Subcutaneous abdominal adipose tissue (tissue), 5 donors: ENCODE results near the gene CNTN4.

Experiments used
- H3K27ac ChIP-seq: one replicate; pipeline ENCODE4 v1.7.0; 2013; ENCODE audit warnings: low read depth, mild to moderate bottlenecking, inconsistent platforms, low read length, moderate library complexity
- H3K27me3 ChIP-seq, 5 donors: one replicate each; pipeline ENCODE4 v1.7.0; 2013; ENCODE audit warnings: low read length in 5 of 5, inconsistent platforms in 1 of 5; ENCODE audit not compliant: control insufficient read depth in 5 of 5, insufficient read depth in 4 of 5
- H3K36me3 ChIP-seq, 5 donors: one replicate each; pipeline ENCODE4 v1.7.0; 2013; ENCODE audit warnings: low read length in 5 of 5; ENCODE audit not compliant: control insufficient read depth in 5 of 5, insufficient read depth in 5 of 5
- H3K4me1 ChIP-seq, 5 donors: one replicate each; pipeline ENCODE4 v1.7.0; 2013; ENCODE audit warnings: low read length in 5 of 5, mild to moderate bottlenecking in 3 of 5, moderate library complexity in 1 of 5; ENCODE audit not compliant: control insufficient read depth in 5 of 5, insufficient read depth in 5 of 5
- H3K4me3 ChIP-seq, 5 donors: one replicate each; pipeline ENCODE4 v1.7.0; 2013; ENCODE audit warnings: low read length in 5 of 5, low read depth in 1 of 5
- H3K9ac ChIP-seq, 5 donors: one replicate each; pipeline ENCODE4 v1.7.0; 2013; ENCODE audit warnings: low read length in 5 of 5, mild to moderate bottlenecking in 4 of 5, moderate library complexity in 3 of 5
- H3K9me3 ChIP-seq, 5 donors: one replicate each; pipeline ENCODE4 v1.7.0; 2013; ENCODE audit warnings: low read length in 5 of 5; ENCODE audit not compliant: control insufficient read depth in 5 of 5
- donor health status: healthy.
- donor health status: healthy.
- donor health status: healthy.
- donor health status: healthy.
- donor health status: healthy.

CNTN4 gene

GRCh38 chr3:2774481-2775249, 676.0 kb downstream of the CNTN4 start:
- H3K9me3 ChIP-seq = no peaks in the 10 kb centered on the region
- H3K4me1 ChIP-seq = peaks cover 0 to 3% (median 0%) of the 10 kb centered on the region in 5 donors
- no peak overlapping the region for H3K4me3 ChIP-seq
- H3K27ac ChIP-seq = no peak overlapping the region
- H3K27me3 ChIP-seq = no peaks in the 10 kb centered on the region
- H3K36me3 ChIP-seq = no peaks in the 10 kb centered on the region
- no peak overlapping the region for H3K9ac ChIP-seq

GRCh38 chr3:2783261-2783660, 684.6 kb downstream of the CNTN4 start:
- no peaks in the 10 kb centered on the region for H3K9me3 ChIP-seq
- no peaks in the 10 kb centered on the region for H3K36me3 ChIP-seq
- no peaks in the 10 kb centered on the region for H3K27me3 ChIP-seq
- no peak overlapping the region for H3K9ac ChIP-seq
- no peaks in the 10 kb centered on the region for H3K4me1 ChIP-seq
- H3K27ac ChIP-seq = no peak overlapping the region
- H3K4me3 ChIP-seq = no peak overlapping the region

GRCh38 chr3:2784627-2785026, 686.0 kb downstream of the CNTN4 start:
- no peaks in the 10 kb centered on the region for H3K9me3 ChIP-seq
- H3K4me3 ChIP-seq = no peak overlapping the region
- H3K4me1 ChIP-seq = no peaks in the 10 kb centered on the region
- H3K27ac ChIP-seq = no peak overlapping the region
- H3K36me3 ChIP-seq = no peaks in the 10 kb centered on the region
- H3K9ac ChIP-seq = no peak overlapping the region
- no peaks in the 10 kb centered on the region for H3K27me3 ChIP-seq

GRCh38 chr3:2790266-2790815, 691.7 kb downstream of the CNTN4 start:
- no peak overlapping the region for H3K27ac ChIP-seq
- no peaks in the 10 kb centered on the region for H3K27me3 ChIP-seq
- no peak overlapping the region for H3K9ac ChIP-seq
- no peaks in the 10 kb centered on the region for H3K9me3 ChIP-seq
- H3K4me3 ChIP-seq = no peak overlapping the region
- no peaks in the 10 kb centered on the region for H3K36me3 ChIP-seq
- H3K4me1 ChIP-seq = no peaks in the 10 kb centered on the region

GRCh38 chr3:2792432-2792831, 693.8 kb downstream of the CNTN4 start:
- Histone ChIP-seq H3K27ac (no peak overlapping the region), H3K4me3 (no peak overlapping the region), H3K27me3 (no peaks in the 10 kb centered on the region), H3K4me1 (no peaks in the 10 kb centered on the region), H3K9ac (no peak overlapping the region), H3K9me3 (no peaks in the 10 kb centered on the region), H3K36me3 (no peaks in the 10 kb centered on the region)

GRCh38 chr3:2793987-2794386, 695.3 kb downstream of the CNTN4 start:
- Histone ChIP-seq H3K36me3 (no peaks in the 10 kb centered on the region), H3K4me1 (no peaks in the 10 kb centered on the region), H3K9ac (no peak overlapping the region), H3K27ac (no peak overlapping the region), H3K4me3 (no peak overlapping the region), H3K9me3 (no peaks in the 10 kb centered on the region), H3K27me3 (no peaks in the 10 kb centered on the region)

- no peak overlapping the region for H3K9ac ChIP-seq
- no peaks in the 10 kb centered on the region for H3K36me3 ChIP-seq
- no peak overlapping the region for H3K27ac ChIP-seq
- H3K4me3 ChIP-seq = no peak overlapping the region
- H3K27me3 ChIP-seq = no peaks in the 10 kb centered on the region
- no peaks in the 10 kb centered on the region for H3K4me1 ChIP-seq
- H3K9me3 ChIP-seq = no peaks in the 10 kb centered on the region
Measured at GRCh38 chr3:2802429-2802828, 703.8 kb downstream of the CNTN4 start.

- H3K27me3 ChIP-seq = no peaks in the 10 kb centered on the region
- H3K9ac ChIP-seq = no peak overlapping the region
- H3K9me3 ChIP-seq = no peaks in the 10 kb centered on the region
- no peak overlapping the region for H3K27ac ChIP-seq
- no peaks in the 10 kb centered on the region for H3K4me1 ChIP-seq
- no peaks in the 10 kb centered on the region for H3K36me3 ChIP-seq
- H3K4me3 ChIP-seq = no peak overlapping the region
Measured at GRCh38 chr3:2807514-2807913, 708.8 kb downstream of the CNTN4 start.

- Histone ChIP-seq H3K9ac (no peak overlapping the region), H3K27me3 (no peaks in the 10 kb centered on the region), H3K4me1 (no peaks in the 10 kb centered on the region), H3K36me3 (no peaks in the 10 kb centered on the region), H3K4me3 (no peak overlapping the region), H3K9me3 (no peaks in the 10 kb centered on the region), H3K27ac (no peak overlapping the region)
Measured at GRCh38 chr3:2810723-2811122, 712.1 kb downstream of the CNTN4 start.

- H3K4me3 ChIP-seq = no peak overlapping the region
- H3K9me3 ChIP-seq = no peaks in the 10 kb centered on the region
- H3K9ac ChIP-seq = no peak overlapping the region
- H3K4me1 ChIP-seq = no peaks in the 10 kb centered on the region
- no peaks in the 10 kb centered on the region for H3K27me3 ChIP-seq
- H3K27ac ChIP-seq = no peak overlapping the region
- H3K36me3 ChIP-seq = no peaks in the 10 kb centered on the region
Measured at GRCh38 chr3:2819571-2819970, 720.9 kb downstream of the CNTN4 start.
